ENCODE data around the gene GRHL1.

Gene GRHL1

GRCh38 chr2:9949239-9949991 is 2.1 kb upstream of the GRHL1 start:
- DNase-seq (ENCODE audit: low read depth) = no peak

GRCh38 chr2:9949992-9950520 is 1.4 kb upstream of the GRHL1 start:
- DNase-seq (ENCODE audit: low read depth) = no peak

GRCh38 chr2:9950521-9951271 is 797 bp upstream of the GRHL1 start:
- DNase-seq (ENCODE audit: low read depth) = peak; percentile 11

GRCh38 chr2:9951272-9951521 is 296 bp upstream of the GRHL1 start:
- no peak for DNase-seq (ENCODE audit: low read depth)

- DNase-seq (ENCODE audit: low read depth) = no peak
Observed at GRCh38 chr2:9952286-9952737, 819 bp downstream of the GRHL1 start.

- no peak for DNase-seq (ENCODE audit: low read depth)
Observed at GRCh38 chr2:9952856-9953503, 1.5 kb downstream of the GRHL1 start.

- DNase-seq (ENCODE audit: low read depth) = no peak
Observed at GRCh38 chr2:9954136-9954535, 2.6 kb downstream of the GRHL1 start.

- no peak for DNase-seq (ENCODE audit: low read depth)
Observed at GRCh38 chr2:9958057-9958456, 6.6 kb downstream of the GRHL1 start.

GRCh38 chr2:9959262-9959661 is 7.8 kb downstream of the GRHL1 start:
- no peak for DNase-seq (ENCODE audit: low read depth)

GRCh38 chr2:9961013-9961412 is 9.5 kb downstream of the GRHL1 start:
- DNase-seq (ENCODE audit: low read depth) = no peak

- DNase-seq (ENCODE audit: low read depth) = no peak
Observed at GRCh38 chr2:9964334-9964980, 13.0 kb downstream of the GRHL1 start.

- DNase-seq (ENCODE audit: low read depth) = no peak
Observed at GRCh38 chr2:9965119-9965822, 13.8 kb downstream of the GRHL1 start.

- no peak for DNase-seq (ENCODE audit: low read depth)
Observed at GRCh38 chr2:9966491-9967022, 15.1 kb downstream of the GRHL1 start.

GRCh38 chr2:9967053-9967775 is 15.7 kb downstream of the GRHL1 start:
- no peak for DNase-seq (ENCODE audit: low read depth)

- no peak for DNase-seq (ENCODE audit: low read depth)
Observed at GRCh38 chr2:9968553-9969497, 17.3 kb downstream of the GRHL1 start.

GRCh38 chr2:9970200-9971044 is 18.9 kb downstream of the GRHL1 start:
- no peak for DNase-seq (ENCODE audit: low read depth)

GRCh38 chr2:9971105-9971818 is 19.8 kb downstream of the GRHL1 start:
- no peak for DNase-seq (ENCODE audit: low read depth)

- DNase-seq (ENCODE audit: low read depth) = no peak
Observed at GRCh38 chr2:9971890-9972289, 20.4 kb downstream of the GRHL1 start.
